Cardiac septum (tissue), 1 donor: ENCODE data around the gene GALR1. TPM values are rescaled to one million over a fixed set of nuclear protein-coding genes. Genes with fewer than 3 reads are reported as not detected.
"Not testable (repeated sequence)": the region's sequence is repeated elsewhere in the genome, so short reads cannot be mapped to it uniquely, and the experiment has no call there.

Source experiments
- DNase-seq: peaks from one replicate; pipeline ENCODE4 v3.0.0-alpha.2; 2020; ENCODE audit warnings: low spot score
- intact Hi-C: fragments of 100-400 bp; cut with DNase I; formaldehyde crosslinking; loops from one replicate; pipeline ENCODE4 v1.14.0; 2022
- long read RNA-seq: library from polyadenylated mRNA; unstranded; transcript quantifications from one replicate; pipeline ENCODE4 v2.0.0, GENCODE V29; 2021
- total RNA-seq: library from RNA; stranded (reverse); fragmentation: NEBNext Ultra II Directional; extraction: Animal tissue kit (Norgen Biotek cat#: 25700); gene quantifications from one replicate; pipeline ENCODE4 v1.2.1, GENCODE V29; 2021
- donor health status: DM: no; HTN: no; CAD: no.

Gene GALR1
- 0.08 TPM for total RNA-seq
- long read RNA-seq = 0 reads

- no peak for DNase-seq
- intact Hi-C loops = no loop called here
These were observed at the start of gene GALR1 for GRCh38 chr18:77249569-77250500. GALR1 (plus strand) TSS chr18:77249848; CDS start chr18:77250549, 701 bp downstream.

- intact Hi-C loops = no loop called here
These were observed 48.1 kb upstream of the GALR1 start for GRCh38 chr18:77201506-77201905.

GRCh38 chr18:77202329-77202728 is 47.3 kb upstream of the GALR1 start:
- intact Hi-C loops = no loop called here
- DNase-seq = no peak

More at GRCh38 chr18:77201506-77201905, 48.1 kb upstream of the GALR1 start:
- no peak for DNase-seq

DNA sequence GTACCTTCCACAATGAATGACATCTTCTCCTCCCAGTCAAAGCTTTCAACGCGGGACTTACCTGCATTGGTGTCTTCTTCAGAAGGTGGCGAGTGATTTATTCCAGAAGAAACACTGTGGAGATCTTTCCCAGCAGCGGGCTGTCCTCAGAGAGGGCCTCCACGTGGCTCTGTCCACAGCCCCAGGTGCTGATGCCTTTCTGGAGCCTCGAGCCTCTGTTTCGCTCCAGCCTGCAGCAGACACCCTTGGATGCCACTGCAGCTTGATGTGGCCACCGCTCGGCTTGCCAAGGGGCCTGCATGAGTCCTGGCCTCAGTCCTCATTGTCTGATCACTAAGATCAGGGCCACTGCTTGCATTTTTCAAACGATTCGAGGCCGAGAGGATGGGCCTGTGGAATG is 46.6 kb upstream of the GALR1 start:
- DNase-seq = no peak
- intact Hi-C loops = no loop called here

DNA sequence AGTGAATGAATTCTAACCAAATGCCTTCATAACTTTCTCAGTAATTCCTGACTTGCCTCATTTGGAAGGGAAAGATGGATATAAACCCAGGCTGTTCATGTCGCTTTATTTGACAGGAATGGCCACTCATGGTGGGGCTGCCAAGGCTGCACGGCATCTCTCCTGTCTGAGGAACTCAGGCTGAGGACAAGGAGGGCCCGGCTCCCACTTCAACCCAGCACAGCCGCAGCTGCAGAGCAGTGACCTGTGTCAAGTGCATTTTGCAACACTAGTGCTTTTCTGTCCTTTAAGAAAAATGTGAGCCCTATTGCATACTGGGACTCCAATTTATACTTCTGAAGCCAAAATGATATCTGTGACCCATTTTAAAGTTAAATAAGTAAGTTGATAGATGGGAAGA is 45.8 kb upstream of the GALR1 start:
- DNase-seq = no peak
- intact Hi-C loops = no loop called here

DNA sequence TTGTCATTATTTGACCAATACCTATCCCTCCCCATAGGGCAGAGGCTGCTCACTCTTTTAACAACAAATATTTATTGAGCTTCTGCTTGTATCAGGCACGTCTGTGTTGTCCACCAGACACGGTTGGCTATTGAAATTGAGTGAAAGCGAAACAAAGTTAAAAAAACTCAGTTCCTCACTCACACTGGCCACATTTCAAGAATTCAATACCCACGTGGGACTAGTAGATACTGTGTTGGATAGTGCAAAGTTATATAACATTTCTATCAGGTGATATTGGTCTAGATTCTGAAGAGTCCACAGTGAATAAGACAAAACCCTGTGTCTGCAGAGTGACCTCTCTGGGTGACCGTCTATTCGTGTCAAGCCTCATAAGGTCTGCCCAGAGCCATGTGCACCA is 43.9 kb upstream of the GALR1 start:
- DNase-seq = no peak
- intact Hi-C loops = loop anchor here (5.0 kb wide), 1 partner anchor 73 kb away; the partner anchor contains the start of gene MBP

DNA sequence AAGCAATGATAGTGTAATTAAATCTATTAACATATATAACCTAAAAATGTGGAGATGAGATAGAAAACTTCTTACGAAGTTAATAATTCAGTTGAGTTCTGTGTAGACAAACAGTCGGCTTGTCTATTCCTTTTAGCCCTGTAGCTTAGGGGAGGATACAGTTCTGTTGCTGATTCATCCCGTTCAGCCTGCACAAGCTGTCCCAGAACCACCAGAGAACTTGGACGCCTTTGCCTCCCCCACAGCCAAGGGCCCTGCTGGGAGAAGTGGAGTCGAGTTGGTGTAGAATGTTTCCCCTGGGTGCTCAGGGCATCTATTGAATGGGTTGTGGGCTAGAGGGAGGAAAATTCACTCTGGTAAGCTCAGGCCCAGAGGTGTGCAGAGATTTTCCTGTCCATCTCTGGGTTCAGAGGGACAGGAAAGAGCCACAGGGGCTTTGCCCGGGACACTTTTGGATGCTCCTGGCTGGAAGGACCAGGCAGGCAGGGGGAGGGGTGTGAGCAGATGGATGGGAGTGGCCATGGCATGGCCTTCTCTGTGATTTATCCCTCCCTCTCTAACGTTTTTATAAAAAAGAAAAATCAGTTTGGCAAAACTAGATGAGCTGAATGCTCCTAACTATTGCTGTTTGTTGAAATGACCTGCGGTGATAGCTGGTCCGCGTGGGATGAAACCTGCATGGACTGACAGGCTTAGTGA is 42.8 kb upstream of the GALR1 start:
- no peak for DNase-seq
- intact Hi-C loops = loop anchor here (5.0 kb wide), 1 partner anchor 75 kb away; the partner anchor contains the start of gene MBP

GRCh38 chr18:77207540-77207939 is 42.1 kb upstream of the GALR1 start:
- DNase-seq = no peak
- intact Hi-C loops = loop anchor here (5.0 kb wide), 1 partner anchor 75 kb away; the partner anchor contains the start of gene MBP

DNA sequence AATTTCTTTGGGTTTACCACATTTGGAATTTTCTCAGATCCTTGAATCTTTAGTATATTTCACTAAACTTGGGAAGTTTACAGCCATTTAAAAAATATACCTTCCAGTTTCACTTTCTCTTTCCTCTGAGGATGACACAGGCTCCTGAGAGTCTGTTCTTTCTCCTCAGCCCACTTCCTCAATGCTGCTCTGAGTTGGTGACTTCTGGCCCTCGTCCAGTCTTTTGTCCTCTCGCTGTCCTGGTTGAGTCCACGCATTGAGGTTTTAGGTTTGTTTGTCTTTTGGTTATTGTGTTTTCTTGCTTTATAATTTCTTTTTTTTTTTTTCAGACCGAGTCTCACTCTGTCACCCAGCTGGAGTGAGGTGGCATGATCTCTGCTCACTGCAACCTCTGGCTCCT is 40.7 kb upstream of the GALR1 start:
- intact Hi-C loops = loop anchor here (5.0 kb wide), 1 partner anchor 77 kb away; the partner anchor contains the start of gene MBP
- DNase-seq = no peak

DNA sequence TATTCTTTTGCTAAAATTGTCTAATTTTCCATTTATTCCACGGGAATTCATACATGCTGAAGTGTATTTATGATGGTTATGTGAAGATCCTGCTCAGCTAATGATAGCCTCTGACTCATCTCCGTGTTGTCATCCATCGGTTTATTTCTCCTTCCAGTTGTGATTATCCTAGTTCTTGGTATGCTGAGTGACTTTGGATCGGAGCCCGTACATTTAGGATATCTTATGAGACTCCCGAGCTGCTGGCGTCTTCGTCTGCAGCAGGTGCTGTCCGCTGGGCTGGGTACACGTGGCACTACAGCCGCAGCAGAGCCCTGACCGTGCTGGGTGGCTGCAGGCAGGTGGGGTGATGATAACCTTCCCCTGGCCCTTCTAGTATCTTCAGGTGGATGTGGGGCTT is 40.1 kb upstream of the GALR1 start:
- DNase-seq = no peak
- intact Hi-C loops = loop anchor here (5.0 kb wide), 1 partner anchor 77 kb away; the partner anchor contains the start of gene MBP

DNA sequence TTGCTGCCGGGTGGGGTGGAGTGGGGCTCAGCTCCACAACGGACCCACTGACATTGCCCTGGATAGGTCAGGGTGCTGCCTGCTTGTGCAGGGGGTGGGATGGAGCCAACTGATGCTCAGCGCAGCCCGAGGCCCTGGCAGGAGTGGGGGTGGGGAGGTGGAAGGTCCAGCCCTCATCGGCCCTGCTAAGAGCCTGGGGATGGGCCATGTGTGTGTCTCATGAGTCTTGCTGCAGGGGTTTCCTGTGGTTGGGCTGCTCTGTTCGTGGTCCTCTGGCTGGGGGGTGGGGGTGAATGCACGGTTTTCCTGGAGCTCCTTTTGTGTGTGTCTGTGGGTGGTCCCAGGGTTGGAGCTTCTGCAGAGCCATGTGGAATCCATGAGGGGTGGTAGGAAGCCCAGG is 39.4 kb upstream of the GALR1 start:
- no peak for DNase-seq
- intact Hi-C loops = loop anchor here (2.0 to 5.0 kb wide), 2 partner anchors 143 to 209 kb away; no protein-coding TSS in a partner anchor

DNA sequence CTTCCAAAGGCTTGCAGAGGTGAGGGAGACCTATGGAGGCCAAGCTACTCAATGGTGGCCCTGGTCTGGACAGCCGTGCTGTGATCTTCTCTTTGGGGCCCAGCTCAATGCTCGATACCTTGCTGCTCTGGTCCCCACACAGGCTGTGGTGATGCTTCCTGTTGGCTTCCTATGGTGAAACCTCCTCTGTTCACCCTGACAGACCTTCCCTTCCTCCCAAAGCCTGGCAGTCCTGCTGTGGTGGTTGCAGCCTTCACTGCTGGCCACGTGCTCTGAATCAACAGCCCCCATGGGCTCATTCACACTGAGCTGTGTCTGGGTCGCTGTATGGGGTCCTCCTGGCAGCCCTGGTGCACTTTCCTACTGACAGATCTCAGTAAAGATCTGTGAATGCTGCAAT is 31.0 kb upstream of the GALR1 start:
- no peak for DNase-seq
- intact Hi-C loops = no loop called here

GRCh38 chr18:77220726-77221125 is 28.9 kb upstream of the GALR1 start:
- intact Hi-C loops = no loop called here
- DNase-seq = no peak

- DNase-seq = no peak
- intact Hi-C loops = no loop called here
These were observed 27.2 kb upstream of the GALR1 start for GRCh38 chr18:77222464-77222863.

DNA sequence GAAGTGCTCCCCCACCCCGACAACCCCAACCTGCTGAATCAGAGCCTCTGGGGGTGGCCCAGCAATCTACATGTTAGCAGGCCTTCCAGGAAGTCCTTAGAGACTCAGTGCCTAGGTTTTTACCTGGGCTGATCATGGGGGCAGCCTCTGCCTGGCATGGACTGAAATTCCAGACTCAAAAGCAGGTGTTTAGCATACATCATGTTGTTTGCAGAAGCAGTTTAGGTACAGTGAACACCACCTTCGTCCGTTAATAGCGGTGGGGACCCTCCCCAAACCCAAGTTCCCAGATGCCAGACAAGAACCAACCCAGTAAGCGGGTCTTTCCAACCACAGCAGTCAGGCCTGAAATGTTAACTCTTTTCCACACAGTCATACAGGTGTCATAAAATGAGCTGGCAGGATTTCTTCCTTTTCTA is 26.4 kb upstream of the GALR1 start:
- intact Hi-C loops = no loop called here
- no peak for DNase-seq

DNA sequence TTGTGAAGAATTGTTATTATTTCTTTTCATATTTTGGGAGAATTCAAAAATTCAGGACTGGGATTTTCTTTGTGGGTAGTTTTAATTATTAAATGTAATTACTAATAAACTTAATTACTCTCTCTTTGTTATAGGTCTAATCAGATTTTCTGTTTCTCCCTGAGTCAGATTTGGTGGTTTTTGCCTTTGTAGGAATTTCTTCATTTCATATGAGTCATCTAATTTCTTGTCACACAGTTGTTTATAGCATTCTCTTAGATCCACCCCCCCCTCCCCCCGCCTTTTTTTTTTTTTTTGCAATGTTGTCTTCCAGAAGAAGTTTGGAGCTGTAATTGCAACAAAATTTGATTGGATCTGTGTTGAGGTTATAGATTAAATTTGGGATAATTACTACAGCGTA is 26.0 kb upstream of the GALR1 start:
- DNase-seq = no peak
- intact Hi-C loops = no loop called here

- intact Hi-C loops = no loop called here
- no peak for DNase-seq
These were observed 19.0 kb upstream of the GALR1 start for GRCh38 chr18:77230645-77231044.

- DNase-seq = no peak
- intact Hi-C loops = no loop called here
These were observed 14.9 kb upstream of the GALR1 start for GRCh38 chr18:77234504-77235365.

DNA sequence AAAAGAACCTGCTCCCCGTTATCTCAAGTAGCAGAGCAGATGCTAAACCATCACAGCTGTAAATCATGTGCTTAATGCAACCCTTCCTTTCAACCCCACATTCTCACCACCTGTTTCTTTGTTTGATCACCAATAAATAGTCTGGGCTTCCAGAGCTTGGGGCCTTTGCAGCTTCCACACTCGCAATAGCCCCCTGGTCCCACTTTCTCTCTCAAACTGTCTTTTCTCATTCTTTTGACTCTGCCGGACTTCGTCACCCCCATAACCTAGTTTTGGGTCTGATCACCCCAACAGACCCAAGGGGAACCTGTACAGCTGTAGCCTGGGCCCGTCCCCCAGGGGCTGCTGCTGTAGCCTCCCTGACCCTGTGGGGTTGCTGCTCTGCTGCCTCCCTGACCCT is 10.4 kb upstream of the GALR1 start:
- DNase-seq, intact Hi-C loops: not testable (repeated sequence)
